SIG-M5 (cell line): ENCODE measurements around the gene MARK2.
"Not testable (repeated sequence)": the region's sequence is repeated elsewhere in the genome, so short reads cannot be mapped to it uniquely, and the experiment has no call there.

Experiments
- DNase-seq: peaks from one replicate; lab custom pipeline; 2025; lab: John Stamatoyannopoulos, UW

Gene MARK2

DNA sequence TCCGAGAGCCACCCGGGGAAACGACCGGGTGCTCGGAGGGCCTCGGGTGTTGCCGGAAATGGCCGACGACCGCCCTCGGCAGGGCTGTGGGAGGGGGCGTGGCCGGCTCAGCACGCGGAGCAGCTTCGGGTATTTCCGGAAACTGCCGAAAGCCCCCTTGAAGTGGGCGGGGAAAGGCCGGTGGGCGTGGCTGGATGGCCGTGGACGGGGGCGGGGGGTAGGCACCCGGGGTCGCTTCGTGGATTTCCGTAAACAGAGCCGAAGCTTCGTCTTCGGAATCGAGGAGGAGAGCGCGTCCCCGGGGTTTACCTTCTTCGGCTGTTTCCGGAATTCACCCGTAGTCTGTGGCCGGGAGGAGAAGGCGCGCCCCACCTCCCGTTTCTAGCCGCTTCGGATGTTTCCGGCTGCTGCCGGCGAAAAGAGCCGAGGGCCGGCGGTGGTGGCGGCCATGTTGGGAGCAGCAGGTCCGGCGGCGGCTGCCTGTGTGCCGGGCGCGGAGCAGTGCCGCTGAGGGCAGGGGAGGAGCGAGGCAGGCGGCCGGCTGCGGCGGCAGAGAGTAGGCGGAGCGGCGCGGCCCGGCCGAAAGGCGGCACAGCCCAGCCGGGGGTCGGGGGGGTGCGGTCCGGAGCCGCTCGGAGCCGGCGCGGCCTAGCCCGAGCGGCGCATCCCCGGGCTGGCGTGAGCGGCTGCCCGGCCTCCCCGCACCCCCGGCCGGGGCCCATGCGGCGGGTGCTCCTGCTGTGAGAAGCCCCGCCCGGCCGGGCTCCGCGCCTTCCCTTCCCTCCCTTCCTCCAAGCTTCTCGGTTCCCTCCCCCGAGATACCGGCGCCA is at the start of gene MARK2:
MARK2 (plus strand) TSS at position 433 of the 830 bp plus-strand sequence; CDS start at position 830, 397 bp downstream.
- DNase-seq: peak; percentile 87

DNA sequence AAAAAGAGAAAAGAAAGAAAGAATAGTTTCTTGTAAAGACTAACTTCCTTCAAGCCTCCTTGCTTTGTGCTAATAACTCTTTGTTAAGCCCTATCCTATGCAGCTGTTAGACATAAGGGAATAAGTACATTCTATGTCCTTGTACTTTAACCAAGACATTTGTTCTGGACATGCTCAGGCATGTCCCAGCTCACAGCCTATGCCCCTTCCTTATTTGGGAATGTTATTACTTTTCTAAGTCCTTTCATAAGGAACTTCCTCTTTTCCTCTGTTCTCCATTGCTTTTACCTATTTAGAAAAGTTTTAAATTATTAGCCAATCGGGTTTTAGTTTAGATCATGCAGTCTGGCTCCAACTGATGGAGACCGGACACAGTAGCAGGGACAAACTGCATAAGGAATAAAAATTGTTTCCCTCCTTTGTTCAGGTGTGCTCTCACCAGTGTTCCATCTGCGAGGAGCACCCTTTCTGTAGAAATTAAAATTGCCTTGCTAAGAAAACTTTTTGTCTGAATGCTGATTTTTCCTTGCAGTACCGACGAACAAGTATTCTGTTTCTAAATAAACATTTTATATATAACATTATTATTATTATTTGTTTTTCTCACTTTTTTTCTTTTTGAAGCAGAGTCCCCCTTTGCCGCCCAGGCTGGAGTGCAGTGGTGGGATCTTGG is 47.3 kb upstream of the MARK2 start:
- no peak for DNase-seq

DNA sequence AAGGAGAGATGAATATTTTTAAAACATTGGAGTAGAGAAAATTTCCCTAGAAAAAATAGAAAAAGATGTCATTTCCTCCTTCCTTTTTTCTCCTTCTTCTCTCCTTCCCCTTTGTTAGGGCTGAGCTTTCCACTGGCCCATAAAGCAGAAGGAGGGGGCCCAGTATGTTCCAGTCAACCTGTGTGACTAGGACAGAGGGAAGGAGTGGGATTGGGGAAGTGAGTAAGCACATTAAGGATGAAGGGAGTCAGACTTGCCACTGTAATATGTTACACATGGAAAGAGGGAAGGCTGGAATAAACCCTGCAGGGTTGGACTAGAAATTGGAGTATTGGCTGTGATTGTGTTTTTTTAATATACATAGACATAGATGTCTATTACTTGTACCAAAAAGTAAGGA is 45.7 kb upstream of the MARK2 start:
- DNase-seq: no peak

DNA sequence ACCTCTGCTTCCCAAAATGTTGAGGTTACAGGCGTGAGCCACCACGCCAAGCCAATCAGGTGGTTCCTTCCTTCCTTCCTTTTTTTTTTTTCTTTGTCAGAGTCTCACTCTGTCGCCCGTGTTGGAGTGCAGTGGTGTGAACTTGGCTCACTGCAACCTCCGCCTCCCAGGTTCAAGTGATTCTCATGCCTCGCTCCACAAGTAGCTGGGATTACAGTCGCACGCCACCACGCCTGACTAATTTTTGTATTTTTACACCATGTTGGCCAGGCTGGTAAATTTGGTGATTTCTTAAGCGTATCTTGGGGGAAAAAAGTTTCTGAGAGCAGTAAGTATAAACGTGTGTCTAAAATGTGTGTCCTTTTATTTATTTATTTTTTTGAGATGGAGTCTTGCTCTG is 43.8 kb upstream of the MARK2 start:
- no peak for DNase-seq

DNA sequence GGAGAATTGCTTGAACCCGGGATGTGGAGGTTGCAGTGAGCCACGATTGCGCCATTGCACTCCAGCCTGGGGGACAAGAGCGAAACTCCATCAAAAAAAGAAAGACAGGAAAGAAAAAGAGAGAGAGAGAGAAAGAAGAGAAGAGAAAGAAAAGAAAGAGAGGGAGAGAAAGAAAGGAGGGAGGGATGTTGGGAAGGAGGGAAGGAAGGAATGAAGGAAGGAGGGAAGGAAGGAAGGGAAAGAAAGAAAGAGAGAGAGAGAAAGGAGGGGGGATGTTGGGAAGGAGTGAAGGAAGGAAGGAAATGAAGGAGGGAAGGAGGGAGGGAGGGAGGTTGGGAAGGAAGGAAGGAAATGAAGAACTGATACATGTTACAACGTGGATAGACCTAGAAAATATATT is 38.0 kb upstream of the MARK2 start:
- no peak for DNase-seq

DNA sequence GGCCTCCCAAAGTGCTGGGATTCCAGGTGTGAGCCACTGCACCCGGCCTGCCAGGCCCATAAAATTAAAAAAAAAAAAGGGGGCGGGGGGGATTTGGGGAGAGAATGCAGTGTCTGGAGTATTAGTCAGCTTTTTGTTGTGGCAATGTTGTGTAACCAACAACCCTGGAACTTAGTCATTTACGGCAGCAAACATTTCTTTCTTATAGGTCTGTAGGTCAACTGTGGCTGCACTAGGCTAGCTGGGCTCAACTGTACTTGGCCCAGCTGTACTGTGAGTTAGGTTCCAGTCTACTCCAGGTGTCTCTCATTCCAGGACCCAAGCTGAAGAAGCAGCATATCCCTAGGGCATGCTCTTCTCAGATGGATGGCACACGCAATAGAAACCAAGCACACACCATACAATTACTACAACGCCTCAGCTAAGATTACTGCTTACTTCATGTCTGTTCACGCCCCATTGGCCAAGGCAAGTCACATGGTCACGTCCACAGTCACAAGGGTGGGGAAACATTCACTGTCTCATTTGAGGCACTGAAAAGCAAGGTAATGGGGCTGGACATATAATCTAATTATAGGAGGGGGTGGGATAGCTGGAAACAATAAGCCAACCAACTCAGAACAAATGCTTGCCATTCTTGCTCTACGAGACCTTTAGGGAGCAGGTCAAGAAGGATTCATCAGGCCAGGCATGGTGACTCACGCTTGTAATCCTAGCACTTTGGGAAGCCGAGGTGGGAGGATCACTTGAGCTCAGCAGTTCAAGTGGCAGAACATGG is 36.1 kb upstream of the MARK2 start:
- no peak for DNase-seq

DNA sequence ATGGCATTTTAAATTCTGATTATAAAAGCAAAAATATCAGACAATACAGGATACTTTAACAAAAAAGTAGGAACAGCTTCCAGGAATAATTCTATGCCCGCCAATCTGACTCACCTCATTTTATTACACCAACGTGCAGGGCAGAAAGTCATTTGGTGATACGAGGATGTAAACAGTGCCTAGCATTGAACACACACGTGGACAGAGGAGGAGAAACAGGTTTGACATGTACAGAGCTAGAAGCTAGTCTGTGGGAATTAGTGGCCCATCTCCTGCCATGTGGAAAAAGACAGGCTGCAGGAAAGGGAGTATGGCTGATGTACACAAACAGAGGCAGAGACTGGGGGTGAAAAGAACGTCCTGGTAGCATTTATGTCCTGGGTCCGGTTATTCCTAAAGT is 34.7 kb upstream of the MARK2 start:
- DNase-seq: no peak

DNA sequence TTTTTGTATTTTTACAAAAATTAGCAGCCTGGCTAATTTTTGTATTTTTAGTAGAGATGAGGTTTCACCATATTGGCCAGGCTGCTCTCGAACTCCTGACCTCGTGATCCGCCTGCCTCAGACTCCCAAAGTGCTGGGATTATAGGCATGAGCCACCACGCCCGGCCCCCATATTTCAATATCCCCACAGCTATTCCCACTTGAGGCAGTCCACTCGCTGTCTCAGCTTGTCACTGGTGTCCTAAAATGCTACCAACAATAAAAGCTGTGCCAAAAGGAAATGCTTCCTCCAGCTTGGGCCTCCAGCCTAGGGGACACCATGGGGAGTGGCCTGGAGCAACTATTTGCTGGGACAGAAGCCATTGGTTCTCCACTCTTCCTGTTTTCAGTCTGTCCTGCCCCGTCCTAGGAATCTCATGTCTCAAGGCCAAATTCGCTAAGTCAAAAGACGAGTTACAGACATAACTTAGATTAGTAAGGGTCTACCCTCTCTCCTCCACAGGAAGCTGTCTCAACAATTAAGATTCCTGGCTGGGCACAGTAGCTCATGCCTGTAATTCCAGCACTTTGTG is 33.0 kb upstream of the MARK2 start:
- no peak for DNase-seq

DNA sequence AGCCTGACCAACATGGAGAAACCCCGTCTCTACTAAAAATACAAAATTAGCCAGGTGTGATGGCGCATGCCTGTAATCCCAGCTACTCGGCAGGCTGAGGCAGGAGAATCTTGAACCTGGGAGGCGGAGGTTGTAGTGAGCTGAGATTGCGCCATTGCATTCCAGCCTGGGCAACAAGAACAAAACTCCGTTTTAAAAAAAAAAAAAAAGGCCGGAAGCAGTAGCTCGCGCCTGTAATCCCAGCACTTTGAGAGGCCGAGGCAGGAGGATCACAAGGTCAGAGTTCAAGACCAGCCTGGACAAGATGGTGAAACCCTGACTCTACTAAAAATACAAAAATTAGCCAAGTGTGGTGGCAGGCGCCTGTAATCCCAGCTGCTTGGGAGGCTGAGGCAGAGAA is 28.5 kb upstream of the MARK2 start:
- DNase-seq: not testable (repeated sequence)

DNA sequence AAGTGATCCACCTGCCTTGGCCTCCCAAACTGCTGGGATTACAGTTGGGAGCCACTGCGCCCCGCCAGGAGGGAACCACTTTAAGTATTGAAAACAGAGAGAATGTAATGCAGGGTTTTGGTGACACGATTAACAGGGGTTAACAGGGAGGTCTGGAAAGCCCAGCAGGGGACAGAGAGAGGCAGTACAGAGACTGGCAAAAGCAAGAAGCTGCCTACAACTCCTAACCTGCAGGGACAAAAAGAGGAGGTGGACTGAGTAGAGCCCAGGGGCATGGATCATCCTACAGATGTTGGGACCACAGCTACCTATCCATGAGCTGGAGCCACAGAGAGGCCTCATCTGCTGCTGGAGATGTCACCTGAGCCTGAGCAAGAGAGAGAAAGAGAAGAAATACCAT is 27.4 kb upstream of the MARK2 start:
- no peak for DNase-seq

DNA sequence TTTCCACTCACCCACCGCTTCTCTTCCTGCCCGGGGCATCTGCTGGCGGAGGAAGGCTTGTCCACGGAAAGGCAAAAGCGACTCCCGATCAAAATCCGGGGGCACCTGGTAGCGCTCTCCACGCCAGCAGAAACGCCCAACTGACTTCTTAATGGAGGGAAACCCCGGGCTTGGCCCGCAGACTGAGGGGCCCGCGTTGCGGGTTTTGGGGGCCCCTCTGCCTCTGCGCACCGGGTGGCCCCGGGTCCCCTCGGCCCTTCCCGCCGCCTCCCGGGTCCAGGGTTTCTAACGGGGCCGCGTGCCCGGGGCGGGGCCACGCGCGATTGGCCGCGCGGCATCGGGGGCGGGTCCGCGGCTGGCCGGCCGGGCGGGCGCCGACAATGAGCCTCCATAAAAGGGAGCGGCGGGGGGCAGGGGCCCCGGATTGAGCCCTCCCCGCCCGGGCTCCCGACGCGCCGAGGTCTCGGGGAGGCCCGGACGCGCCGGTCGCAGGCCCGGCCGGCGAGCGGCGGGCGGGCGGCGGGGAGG is 25.8 kb upstream of the MARK2 start, which contains the start of gene SPINDOC:
SPINDOC (plus strand) TSS at position 422 of the 528 bp plus-strand sequence. CDS start 231 bp downstream, outside the sequence.
- no peak for DNase-seq

DNA sequence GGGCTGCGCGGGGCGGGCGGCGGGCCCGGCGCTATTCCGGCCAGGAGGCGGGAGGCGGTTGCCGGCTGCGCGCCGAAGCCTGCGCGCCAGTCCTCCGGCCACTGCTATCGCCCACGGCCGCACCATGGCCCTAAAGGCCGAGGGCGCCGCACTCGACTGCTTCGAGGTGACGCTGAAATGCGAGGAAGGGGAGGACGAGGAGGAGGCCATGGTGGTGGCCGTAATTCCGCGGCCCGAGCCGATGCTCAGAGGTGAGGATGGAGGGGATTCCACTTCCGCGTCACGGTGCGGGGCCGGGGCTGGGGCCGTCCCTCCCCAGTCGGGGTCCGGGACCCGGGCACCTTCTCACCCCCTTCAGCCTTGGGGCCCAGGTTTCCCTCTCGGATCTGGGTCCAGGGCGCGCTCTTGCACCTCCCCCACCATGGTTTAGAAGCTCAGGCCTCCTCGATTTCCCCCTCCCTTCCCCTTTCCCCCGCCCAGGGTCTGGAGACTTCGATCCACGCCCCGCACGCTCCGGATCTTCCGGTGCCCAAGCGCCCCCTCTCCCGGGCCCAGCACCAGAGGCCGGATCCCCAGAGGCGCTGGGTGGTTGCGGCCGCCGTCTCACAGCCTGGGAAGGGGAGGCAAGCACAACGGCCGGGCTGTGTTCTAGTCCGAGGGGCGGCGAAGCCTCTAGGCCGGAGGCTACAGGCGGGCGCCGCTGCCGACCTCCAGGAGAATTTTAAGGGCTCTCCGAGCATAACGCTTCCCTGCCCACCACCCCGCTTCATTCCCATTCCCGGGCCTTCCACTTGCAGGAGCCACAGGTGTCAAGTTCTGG is 25.1 kb upstream of the MARK2 start:
- DNase-seq: no peak

DNA sequence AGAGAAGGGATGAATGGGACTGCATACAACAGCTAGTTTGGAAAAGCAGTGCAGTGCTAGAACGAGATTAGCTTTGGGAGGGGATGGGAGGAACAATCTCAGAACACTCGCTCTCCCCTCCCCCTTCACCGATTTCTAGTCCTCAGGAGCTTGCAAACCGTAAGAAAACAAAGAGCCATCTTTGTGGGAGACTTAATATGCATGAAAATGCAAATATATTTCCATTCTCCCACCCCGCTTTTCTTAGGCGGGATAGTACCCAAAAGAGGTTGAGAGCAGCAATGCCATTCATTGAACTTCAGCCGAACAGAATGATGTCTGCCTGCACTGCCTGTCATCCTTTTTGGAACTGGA is 24.6 kb upstream of the MARK2 start:
- DNase-seq: no peak

DNA sequence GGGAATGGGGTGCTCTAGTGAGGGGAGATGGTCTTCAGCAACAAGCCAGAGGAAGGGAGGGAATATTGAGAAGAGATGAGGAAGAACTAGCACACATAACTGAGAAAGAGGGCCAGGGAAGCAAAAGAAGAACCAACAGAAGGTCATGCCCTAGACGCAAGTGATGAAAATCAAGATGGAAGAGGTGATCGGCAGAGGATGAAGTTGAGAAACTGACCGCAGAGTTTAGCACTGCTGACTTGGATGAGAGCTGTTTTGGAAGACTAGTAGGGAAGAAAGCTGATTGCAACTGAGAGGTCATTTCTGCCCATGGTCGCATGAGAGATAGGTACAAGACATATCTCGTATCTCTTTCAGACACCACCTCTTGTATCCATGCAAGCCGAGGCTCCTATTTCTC is 22.7 kb upstream of the MARK2 start:
- DNase-seq: no peak

DNA sequence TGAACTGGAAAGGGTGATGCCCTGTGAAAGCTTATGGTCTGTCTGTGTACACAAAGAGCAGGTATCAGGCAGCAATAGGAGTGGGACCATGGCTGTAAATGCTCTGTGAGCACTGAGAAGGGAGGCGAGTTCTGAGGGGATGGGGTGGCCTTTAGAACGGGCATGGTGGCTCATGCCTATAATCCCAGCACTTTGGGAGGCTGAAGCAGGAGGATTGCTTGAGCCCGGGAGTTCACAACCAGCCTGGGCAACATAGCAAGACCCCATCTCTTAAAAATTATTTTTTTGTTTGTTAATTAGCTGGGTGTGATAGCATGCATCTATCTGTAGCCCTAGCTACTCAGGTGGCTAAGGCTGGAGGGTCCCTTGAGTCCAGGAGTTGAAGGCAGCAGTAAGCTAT is 22.2 kb upstream of the MARK2 start:
- no peak for DNase-seq

DNA sequence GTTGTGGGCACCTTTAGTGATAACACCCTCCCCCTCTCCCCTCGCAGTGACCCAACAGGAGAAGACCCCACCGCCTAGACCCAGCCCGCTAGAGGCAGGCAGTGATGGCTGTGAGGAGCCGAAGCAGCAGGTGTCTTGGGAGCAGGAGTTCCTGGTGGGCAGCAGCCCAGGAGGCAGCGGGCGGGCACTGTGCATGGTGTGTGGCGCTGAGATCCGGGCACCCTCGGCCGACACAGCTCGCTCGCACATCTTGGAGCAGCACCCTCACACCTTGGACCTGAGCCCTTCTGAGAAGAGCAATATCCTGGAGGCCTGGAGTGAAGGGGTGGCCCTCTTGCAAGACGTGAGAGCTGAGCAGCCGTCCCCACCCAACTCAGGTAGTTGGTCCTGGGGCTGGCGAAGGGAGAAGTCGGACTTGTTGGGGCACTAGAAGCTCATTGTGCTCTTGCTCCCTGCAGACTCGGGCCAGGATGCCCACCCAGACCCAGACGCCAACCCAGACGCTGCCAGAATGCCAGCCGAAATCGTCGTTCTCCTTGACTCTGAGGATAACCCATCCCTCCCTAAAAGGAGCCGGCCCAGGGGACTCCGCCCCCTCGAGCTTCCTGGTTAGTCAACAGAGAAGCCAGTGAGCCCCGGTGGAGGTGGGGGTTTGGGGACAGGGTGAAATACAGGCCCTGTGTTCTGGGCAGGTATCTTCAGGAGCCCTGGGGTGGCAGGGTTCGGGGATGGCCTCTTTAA is 21.0 kb upstream of the MARK2 start:
- no peak for DNase-seq

DNA sequence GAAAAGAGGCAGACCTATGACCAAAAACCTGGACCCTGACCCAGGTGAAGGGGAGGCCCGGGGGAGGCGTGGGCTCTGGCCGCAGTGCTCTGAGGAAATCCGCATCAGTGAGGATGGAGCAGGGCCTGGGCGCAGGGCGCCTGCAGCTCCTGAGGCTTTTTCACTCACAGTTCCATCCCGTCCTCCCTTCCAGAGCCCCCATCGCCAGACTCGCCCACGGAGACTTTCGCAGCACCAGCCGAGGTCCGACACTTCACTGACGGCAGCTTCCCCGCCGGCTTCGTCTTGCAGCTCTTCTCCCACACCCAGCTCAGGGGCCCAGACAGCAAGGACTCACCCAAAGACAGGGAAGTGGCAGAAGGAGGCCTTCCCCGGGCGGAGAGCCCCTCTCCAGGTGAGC is 20.3 kb upstream of the MARK2 start:
- no peak for DNase-seq

DNA sequence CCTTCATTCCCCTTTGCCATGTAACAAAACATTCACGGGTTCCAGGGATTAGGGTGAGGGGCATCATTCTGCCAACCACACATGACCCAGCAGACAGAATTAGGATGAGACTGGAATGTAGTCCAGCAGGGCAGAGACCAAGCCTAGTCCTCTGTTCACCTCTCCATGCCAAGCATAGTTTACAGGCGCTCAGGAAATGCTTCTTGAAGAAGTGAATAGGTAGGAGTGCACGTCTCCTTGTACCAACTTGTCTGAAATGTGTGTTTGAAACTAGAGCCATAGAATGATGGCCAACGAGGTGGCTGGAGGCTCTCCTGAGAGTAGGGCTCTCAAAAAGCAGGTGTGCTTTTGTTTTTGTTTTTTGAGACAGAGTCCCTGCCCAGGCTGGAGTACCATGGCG is 17.5 kb upstream of the MARK2 start:
- DNase-seq: no peak

DNA sequence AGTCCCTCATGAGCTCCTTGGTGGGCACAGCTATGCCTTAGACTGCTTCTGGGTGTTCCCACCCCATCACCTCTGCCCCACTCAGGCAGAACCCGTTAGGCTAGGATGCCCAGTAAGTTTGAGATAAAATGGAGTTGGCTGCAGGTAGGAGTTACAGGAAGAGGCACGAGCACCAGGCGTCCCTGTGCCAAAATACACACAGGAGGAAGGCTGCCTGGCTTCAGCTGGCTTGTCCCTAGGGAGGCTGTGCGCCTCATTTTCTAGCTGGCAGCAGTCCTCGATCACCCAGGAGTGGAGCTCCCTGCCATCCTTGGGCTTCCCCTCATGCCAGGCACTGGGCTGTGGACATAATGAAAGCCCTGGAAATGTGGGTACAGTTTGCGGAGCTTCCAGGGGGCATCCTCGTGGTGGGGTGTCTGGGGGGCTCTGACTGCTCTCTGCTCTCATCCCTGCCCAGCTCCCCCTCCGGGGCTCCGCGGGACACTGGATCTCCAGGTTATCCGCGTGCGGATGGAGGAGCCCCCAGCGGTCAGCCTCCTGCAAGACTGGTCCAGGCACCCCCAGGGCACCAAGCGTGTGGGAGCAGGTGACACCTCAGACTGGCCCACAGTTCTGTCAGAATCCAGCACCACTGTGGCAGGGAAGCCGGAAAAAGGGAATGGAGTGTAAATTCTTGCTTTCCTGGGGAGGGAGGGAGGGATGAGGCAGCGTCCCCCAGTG is 12.3 kb upstream of the MARK2 start:
- no peak for DNase-seq
